Fibroblast of skin of right biceps (primary cell): ENCODE data around the gene THAP2.
A peak's percentile ranks its signal among the peaks of the same experiment; 100 is the strongest.
"Not testable (repeated sequence)": the region's sequence is repeated elsewhere in the genome, so short reads cannot be mapped to it uniquely, and the experiment has no call there.

Experiments
- DNase-seq: peaks from one replicate; pipeline ENCODE4 v3.0.0-alpha.2; 2013

The THAP2 gene

GRCh38 chr12:71664411-71665089 lies 449 bp downstream of the THAP2 start:
- DNase-seq: no peak

- DNase-seq: no peak
Measured at GRCh38 chr12:71665090-71665463, 976 bp downstream of the THAP2 start.

DNA sequence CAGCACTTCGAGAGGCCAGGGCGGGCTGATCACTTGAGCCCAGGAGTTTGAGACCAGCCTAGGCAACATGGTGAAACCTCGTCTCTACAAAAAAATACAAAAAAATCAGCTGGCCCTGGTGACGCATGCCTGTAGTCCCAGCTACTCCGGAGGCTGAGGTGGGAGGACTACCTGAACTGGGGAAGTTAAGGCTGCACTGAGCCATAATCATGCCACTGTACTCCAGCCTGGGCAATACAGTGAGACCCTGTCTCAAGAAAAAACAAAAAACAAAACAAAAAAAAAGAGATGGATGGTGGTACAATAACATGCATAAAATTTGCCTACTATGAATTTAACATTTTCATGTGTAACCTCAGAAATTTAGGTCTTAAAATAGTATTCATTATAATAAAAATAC lies 2.2 kb downstream of the THAP2 start:
- DNase-seq: no peak

GRCh38 chr12:71671311-71671710 lies 7.2 kb downstream of the THAP2 start:
- DNase-seq: no peak

- no peak for DNase-seq
Measured at GRCh38 chr12:71671816-71672215, 7.7 kb downstream of the THAP2 start.

GRCh38 chr12:71682466-71682865 lies 18.4 kb downstream of the THAP2 start:
- no peak for DNase-seq

DNA sequence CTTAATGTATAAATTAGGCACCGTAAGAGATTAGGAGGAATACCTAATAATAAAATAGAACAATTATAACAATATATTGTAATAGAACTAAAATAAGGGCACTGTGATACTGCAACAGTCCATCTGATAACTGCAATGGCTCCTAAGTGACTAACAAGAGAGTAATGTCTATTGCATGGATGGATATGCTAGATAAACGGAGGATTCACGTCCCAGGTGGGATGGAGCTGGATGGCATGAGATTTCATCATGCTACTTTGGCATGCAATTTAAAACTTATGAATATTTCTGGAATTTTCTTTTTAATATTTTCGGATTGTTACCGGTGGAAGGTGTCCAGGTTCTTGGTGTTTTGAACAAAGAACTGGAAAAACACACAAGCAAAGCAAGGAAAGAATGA lies 19.5 kb downstream of the THAP2 start:
- peak; percentile 30 for DNase-seq

- DNase-seq: no peak
Measured at GRCh38 chr12:71684081-71684480, 20.0 kb downstream of the THAP2 start.

DNA sequence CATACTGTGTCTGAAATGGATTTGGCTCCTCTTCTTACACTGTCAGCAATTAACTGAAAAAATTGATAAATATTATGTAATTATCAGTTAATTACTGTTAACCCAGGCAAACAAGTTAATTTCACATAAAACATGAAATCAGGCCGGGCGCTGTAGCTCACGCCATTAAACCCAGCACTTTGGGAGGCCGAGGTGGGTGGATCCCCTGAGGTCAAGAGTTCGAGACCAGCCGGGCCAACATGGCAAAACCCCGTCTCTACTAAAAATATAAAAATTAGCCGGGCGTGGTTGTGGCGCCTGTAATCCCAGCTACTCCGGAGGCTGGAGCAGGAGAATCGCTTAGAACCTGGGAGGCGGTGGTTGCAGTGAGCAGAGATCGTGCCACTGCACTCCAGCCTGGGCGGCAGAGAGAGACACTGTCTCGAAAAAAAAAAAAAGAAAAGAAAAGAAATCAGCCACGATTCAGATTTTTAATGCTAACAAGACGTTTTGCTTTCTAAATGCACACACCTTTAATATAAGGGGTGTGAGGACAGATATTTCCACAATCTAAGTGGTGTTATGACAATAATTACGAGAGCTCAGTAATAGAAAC lies 21.3 kb downstream of the THAP2 start:
- no peak for DNase-seq

DNA sequence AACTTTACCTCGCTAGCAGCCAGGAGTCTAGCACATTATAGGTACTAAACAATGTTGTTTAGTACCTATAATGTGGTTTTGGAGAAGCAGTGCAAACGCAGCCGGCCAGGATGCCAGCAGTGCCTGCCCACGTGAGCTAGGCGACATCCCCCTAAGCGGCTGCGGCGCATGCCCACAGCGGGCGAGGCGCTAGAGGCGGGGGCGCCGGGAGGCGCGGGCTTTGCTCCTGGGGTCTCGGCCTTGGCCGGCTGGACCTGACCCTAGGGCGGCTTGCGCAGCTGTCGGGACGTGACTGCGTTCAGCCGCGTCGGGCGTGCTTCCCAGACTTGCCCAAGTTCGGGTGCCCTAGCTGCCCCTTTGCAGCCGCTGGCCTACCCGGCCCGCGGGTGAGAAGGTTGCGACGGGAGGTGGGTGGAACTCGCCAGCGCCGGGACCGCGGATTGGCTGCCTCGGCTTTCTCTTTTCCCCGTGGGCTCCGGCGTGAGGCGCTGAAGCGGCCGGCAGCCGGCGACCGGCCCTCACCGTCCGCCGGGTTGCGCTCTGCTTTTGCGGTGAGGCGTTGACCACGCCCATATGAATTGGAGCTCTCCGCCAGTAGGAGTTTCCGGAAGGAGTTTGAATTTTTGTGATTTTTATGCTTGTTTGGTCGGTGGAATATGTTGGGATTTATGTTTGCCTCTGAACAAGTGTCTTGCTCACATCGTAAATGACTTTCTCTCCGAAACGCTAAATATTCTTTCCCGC lies 22.0 kb downstream of the THAP2 start, which contains the start of gene TMEM19:
Gene TMEM19, plus strand, starts transcription at position 169 of the 744 bp plus-strand sequence. CDS start 599 bp downstream, outside the sequence.
- DNase-seq: peak; percentile 90

DNA sequence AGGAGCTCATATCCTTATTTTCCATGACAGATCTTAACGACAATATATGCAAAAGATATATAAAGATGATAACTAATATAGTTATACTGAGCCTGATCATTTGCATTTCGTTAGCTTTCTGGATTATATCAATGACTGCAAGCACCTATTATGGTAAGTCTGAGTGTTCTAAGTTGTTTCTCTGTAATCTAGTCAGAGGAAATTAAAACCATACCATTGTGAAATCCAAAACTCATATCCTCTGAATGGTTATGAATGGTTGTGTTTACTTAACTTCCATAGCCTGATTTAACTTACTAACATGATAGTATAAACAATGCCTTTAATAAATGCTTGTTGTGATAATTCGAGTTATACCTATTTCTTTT lies 22.5 kb downstream of the THAP2 start:
- peak; percentile 21 for DNase-seq

DNA sequence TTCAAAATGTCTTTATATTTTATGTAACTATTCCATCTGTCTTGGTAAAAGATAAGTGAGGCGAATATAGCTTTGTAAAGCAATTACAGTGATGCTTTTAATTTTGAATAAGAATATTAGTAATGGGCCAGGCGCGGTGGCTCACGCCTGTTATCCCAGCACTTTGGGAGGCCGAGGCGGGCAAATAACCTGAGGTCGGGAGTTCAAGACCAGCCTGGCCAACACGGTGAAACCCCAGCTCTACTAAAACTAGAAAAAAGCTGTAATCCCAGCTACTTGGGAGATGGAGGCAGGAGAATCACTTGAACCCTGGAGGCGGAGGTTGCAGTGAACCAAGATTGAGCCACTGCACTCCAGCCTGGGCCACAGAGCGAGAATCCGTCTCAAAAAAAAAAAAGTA lies 23.1 kb downstream of the THAP2 start:
- not testable (repeated sequence) for DNase-seq

GRCh38 chr12:71688961-71689570 lies 25.0 kb downstream of the THAP2 start:
- no peak for DNase-seq

- no peak for DNase-seq
Measured at GRCh38 chr12:71691504-71692129, 27.5 kb downstream of the THAP2 start.

- no peak for DNase-seq
Measured at GRCh38 chr12:71693126-71693525, 29.0 kb downstream of the THAP2 start.

DNA sequence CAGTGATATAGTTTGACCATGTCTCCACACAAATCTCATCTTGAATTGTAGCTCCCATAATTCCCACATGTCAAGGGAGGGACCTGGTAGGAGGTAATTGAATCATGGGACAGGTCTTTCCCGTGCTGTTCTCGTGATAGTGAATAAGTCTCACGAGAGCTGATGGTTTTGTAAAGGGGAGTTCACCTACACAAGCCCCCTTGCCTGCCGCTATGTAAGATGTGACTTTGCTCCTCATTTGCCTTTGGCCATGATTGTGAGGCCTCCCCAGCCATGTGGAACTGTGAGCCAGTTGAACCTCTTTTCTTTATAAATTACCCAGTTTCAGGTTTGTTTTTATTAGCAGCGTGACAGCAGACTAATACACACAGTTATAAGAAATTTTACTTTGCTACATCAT lies 29.6 kb downstream of the THAP2 start:
- DNase-seq: not testable (repeated sequence)

DNA sequence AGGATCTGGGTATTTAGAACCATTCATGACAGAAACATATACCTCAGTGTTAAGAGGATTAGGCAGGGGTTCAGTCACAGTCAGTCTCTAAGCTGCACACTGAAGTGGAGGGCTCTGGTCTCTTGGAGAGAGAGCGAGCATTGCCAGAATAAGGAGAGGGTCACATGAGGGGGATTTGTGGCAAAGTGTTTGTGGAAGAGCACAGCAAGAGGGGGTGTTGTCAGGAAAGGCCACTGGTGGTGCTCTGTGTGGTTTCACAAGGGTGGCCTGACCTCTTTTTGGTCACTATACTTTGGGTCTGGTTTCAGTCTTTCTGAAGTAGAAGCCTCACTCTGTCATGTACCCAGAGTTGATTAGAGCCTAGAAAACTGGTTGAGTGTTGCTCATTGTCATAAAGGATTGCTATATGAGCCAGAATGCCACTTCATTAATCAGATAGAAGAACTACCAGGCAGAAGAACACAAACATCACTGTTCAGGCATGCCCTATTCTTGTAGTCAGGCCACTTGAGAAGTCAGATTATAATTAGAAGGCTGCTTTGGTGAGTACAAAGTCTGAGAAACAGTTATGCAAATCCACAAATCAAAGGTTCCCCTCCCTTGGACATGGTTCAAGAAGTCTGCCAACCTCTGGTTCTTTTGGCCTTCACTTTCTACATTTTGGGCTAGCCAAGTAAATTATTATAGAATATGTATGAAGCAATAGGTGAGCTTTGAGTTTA lies 30.2 kb downstream of the THAP2 start:
- no peak for DNase-seq

DNA sequence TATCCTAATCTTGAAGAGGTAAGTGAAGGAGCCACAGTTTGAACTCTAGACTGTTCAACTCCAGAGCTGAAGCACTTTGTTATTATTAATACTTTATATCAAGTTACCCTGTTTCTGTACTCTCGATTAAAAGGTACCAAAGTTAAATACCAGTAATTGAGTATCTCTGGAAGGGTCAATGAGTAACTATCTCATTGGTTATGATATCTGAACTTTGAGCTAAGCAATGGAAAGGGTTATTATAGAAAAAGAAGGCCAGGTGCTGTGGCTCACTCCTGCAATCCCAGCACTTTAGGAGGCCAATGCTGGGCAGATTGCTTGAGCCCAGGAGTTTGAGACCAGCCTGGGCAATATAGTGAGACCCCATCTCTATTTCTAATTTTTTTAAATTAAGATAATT lies 31.7 kb downstream of the THAP2 start:
- DNase-seq: no peak

DNA sequence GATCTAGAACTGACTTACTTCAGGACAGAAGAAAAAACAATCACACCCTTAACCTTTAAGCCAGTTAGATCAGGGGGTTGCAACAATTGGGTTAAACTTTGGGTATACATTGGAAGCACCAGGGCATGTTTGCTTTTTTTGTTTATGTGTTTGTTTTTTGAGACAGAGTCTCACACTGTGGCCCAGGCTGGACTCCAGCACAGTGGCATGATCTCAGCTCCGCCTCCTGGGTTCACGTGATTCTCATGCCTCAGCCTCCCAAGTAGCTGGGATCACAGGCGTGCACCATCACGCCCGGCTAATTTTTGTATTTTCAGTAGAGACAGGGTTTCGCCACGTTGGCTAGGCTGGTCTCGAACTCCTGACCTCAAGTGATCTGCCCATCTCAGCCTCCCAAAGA lies 38.1 kb downstream of the THAP2 start:
- DNase-seq: not testable (repeated sequence)

DNA sequence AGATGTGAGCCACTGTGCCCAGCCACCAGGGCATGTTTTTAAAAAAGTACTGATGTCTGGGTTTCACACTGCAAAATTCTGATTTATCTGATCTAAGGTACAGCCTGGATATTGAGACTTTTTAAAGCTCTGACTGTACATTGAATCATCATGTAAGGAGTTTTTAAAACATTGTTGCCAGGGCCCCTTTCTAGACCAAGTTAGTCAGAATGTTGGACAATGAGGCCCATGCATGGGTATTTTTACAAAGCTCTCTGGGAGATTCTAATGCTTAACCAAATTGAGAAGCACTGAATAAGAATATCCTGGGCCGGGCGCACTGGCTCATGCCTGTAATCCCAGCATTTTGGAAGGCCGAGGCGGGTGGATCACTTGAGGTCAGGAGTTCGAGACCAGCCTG lies 38.5 kb downstream of the THAP2 start:
- no peak for DNase-seq

GRCh38 chr12:71703206-71703605 lies 39.1 kb downstream of the THAP2 start:
- DNase-seq: no peak

GRCh38 chr12:71704920-71705319 lies 40.8 kb downstream of the THAP2 start:
- DNase-seq: no peak

DNA sequence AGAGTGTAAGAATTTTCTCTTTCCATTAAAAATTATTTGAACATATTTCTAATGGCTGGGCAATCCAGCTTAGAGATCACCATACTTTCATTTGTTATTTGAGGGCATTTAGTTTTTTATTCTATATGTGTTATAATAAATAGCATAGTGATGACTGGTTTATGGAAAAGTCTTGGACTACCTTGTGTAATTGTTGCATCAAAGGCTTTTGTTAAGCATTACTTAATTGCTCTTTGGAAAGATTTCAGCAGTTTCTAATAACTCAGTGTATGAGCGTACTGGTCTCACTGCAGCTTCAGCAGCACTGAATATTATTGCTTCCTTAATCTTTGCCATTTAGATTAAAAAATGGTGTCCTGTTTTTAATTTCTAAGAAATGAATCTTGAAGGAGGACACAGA lies 44.6 kb downstream of the THAP2 start:
- DNase-seq: peak; percentile 37
